ENCODE results near the gene MYO3B. TPM values are rescaled to one million over a fixed set of nuclear protein-coding genes. Genes with fewer than 3 reads are reported as not detected.

MYO3B gene
- total and polyA plus RNA-seq, 2 donors (not counting 1 experiment from before 2014, with no cell fraction given): not detected

GRCh38 chr2:170596576-170596975 is 418.6 kb downstream of the MYO3B start:
- H2AFZ ChIP-seq (ENCODE audit: insufficient read depth, low read depth, low read length, poor library complexity, severe bottlenecking): no peak overlapping the region
- WGBS (ENCODE audit: insufficient coverage): 100% methylated on average over 1 of the region's 3 CpGs
- no peaks in the 10 kb centered on the region for H4K20me1 ChIP-seq (ENCODE audit: control insufficient read depth, insufficient read depth, low read length, poor library complexity, severe bottlenecking)
- no peak overlapping the region for H3K27ac ChIP-seq (ENCODE audit: low read length in 2 of 2)
- no peak overlapping the region for H3K4me2 ChIP-seq (replicated peaks; ENCODE audit: low read depth, low read length, poor library complexity, severe bottlenecking)
- peaks cover 0 to 1% (median 0%) of the 10 kb centered on the region in 3 donors for H3K9me3 ChIP-seq (ENCODE audit: control extremely low read depth in 1 of 3, control insufficient read depth in 2 of 3, insufficient read depth in 1 of 3, low read length in 2 of 3)
- H3K4me1 ChIP-seq (ENCODE audit: control insufficient read depth in 2 of 2, insufficient read depth in 2 of 2, low read length in 2 of 2): no peaks in the 10 kb centered on the region
- no peaks in the 10 kb centered on the region for H3K36me3 ChIP-seq (replicated peaks in 1 of 2; ENCODE audit: control extremely low read depth in 1 of 2, control insufficient read depth in 1 of 2, extremely low read depth in 1 of 2, insufficient read depth in 2 of 2, low read length in 1 of 2)
- no peak overlapping the region for H3K9ac ChIP-seq (ENCODE audit: low read length)
- H3K4me3 ChIP-seq (ENCODE audit: control extremely low read depth in 1 of 5, extremely low read depth in 1 of 5, insufficient read depth in 1 of 5, low read depth in 2 of 5, low read length in 4 of 5): no peak overlapping the region
- Mint-ChIP-seq H3K9me3 (ENCODE audit: insufficient read depth) (no peaks in the 10 kb centered on the region), H3K27me3 (no peaks in the 10 kb centered on the region), H3K4me3 (no peak overlapping the region), H3K4me1 (no peaks in the 10 kb centered on the region), H3K27ac (no peak overlapping the region)
- ATAC-seq (ENCODE audit: low read depth): no peak
- peaks cover 0 to 3% (median 0%) of the 10 kb centered on the region in 4 experiments for H3K27me3 ChIP-seq (replicated peaks in 1 of 4; ENCODE audit: control extremely low read depth in 1 of 4, control insufficient read depth in 3 of 4, insufficient read depth in 4 of 4, low read length in 3 of 4)
- ChIA-PET CTCF (no interaction called here), POLR2A (no interaction called here)
- DNase-seq: no peak
- no peaks in the 10 kb centered on the region for H3K79me2 ChIP-seq (ENCODE audit: control insufficient read depth, insufficient read depth, low read length)
- intact Hi-C loops (cut with micrococcal nuclease): no loop called here
- TF ChIP-seq CTCF (IDR thresholded peaks at IDR 0.05) (no peak), EZH2 (IDR thresholded peaks at IDR 0.05; ENCODE audit: borderline replicate concordance, insufficient read depth, low read depth, low read length, poor library complexity, severe bottlenecking) (no peak)

- no peaks in the 10 kb centered on the region for H3K9me3 Mint-ChIP-seq (ENCODE audit: insufficient read depth)
- Histone ChIP-seq H3K27me3 (replicated peaks in 1 of 4; ENCODE audit: control extremely low read depth in 1 of 4, control insufficient read depth in 3 of 4, insufficient read depth in 4 of 4, low read length in 3 of 4) (no peaks in the 10 kb centered on the region), H3K27ac (ENCODE audit: low read length in 2 of 2) (no peak overlapping the region), H3K4me2 (replicated peaks; ENCODE audit: low read depth, low read length, poor library complexity, severe bottlenecking) (no peak overlapping the region), H3K79me2 (ENCODE audit: control insufficient read depth, insufficient read depth, low read length) (no peaks in the 10 kb centered on the region), H3K36me3 (replicated peaks in 1 of 2; ENCODE audit: control extremely low read depth in 1 of 2, control insufficient read depth in 1 of 2, extremely low read depth in 1 of 2, insufficient read depth in 2 of 2, low read length in 1 of 2) (no peaks in the 10 kb centered on the region), H3K4me1 (ENCODE audit: control insufficient read depth in 2 of 2, insufficient read depth in 2 of 2, low read length in 2 of 2) (no peaks in the 10 kb centered on the region), H4K20me1 (ENCODE audit: control insufficient read depth, insufficient read depth, low read length, poor library complexity, severe bottlenecking) (no peaks in the 10 kb centered on the region), H2AFZ (ENCODE audit: insufficient read depth, low read depth, low read length, poor library complexity, severe bottlenecking) (no peak overlapping the region), H3K9me3 (ENCODE audit: control extremely low read depth in 1 of 3, control insufficient read depth in 2 of 3, insufficient read depth in 1 of 3, low read length in 2 of 3) (peaks cover 0 to 1% (median 0%) of the 10 kb centered on the region in 3 donors), H3K9ac (ENCODE audit: low read length) (no peak overlapping the region), H3K4me3 (ENCODE audit: control extremely low read depth in 1 of 5, extremely low read depth in 1 of 5, insufficient read depth in 1 of 5, low read depth in 2 of 5, low read length in 4 of 5) (no peak overlapping the region)
- H3K27me3 Mint-ChIP-seq: peaks cover 5% of the 10 kb centered on the region
- POLR2A ChIA-PET: no interaction called here
- TF ChIP-seq CTCF (IDR thresholded peaks at IDR 0.05) (no peak), EZH2 (IDR thresholded peaks at IDR 0.05; ENCODE audit: borderline replicate concordance, insufficient read depth, low read depth, low read length, poor library complexity, severe bottlenecking) (no peak)
- no peak overlapping the region for H3K27ac Mint-ChIP-seq
- intact Hi-C loops (cut with micrococcal nuclease): no loop called here
- ATAC-seq (ENCODE audit: low read depth) (no peak), DNase-seq (no peak)
- no peak overlapping the region for H3K4me3 Mint-ChIP-seq
- H3K4me1 Mint-ChIP-seq: no peaks in the 10 kb centered on the region
- CTCF ChIA-PET: no interaction called here
- WGBS (ENCODE audit: insufficient coverage): 92% methylated on average over 4 of the region's 4 CpGs
Observed at GRCh38 chr2:170598067-170598395, 420.1 kb downstream of the MYO3B start.

Data from B cell (primary cell).